Endothelial cell of umbilical vein (primary cell): ENCODE data around the gene ARFRP1. TPM values are rescaled to one million over a fixed set of nuclear protein-coding genes. Genes with fewer than 3 reads are reported as not detected.

Source experiments
- BruUV-seq: library from RNA; stranded (reverse); fragments of 400-500 nt; replicated peaks from 2 replicates; lab custom pipeline; 2021; lab: Mats Ljungman, UMichigan
- CTCF ChIA-PET: fragments of 300-600, 350-600 bp; sonication (Branson Sonifier 250); formaldehyde crosslinking; loops from one replicate; lab custom pipeline; 2021; ENCODE audit warnings: antibody characterized with exemption, inconsistent platforms; lab: Charles Lee
- POLR2A ChIA-PET: fragments of 300-600, 350-600 bp; sonication (Branson Sonifier 250); formaldehyde crosslinking; loops from one replicate; lab custom pipeline; 2021; ENCODE audit warnings: antibody characterized with exemption, inconsistent platforms; lab: Charles Lee
- DNase-seq: peaks from one replicate; pipeline ENCODE4 v3.0.0-alpha.2; 2011; ENCODE audit warnings: low read depth, low spot score
- FAIRE-seq: peaks from 2 replicates; lab custom pipeline; 2011; peaks lifted over from hg19 to GRCh38; lab: Jason Lieb, UNC
- H2AFZ ChIP-seq: 2 replicates; pipeline ENCODE4 v1.6.0; 2012; ENCODE audit warnings: low read depth, low read length, control low read depth, inconsistent platforms
- H3K27ac ChIP-seq: 2 replicates; pipeline ENCODE4 v1.5.1; 2011; ENCODE audit warnings: low read depth, mild to moderate bottlenecking, control low read depth, low read length, moderate library complexity; ENCODE audit not compliant: insufficient read depth
- H3K27me3 ChIP-seq, 2 experiments: 2 replicates each; pipeline versions ENCODE4 v1.6.0 to v1.6.1; 2011; ENCODE audit warnings: low read length in 2 of 2, mixed read lengths in 1 of 2; ENCODE audit not compliant: control insufficient read depth in 2 of 2, insufficient read depth in 2 of 2
- H3K36me3 ChIP-seq, 2 experiments: 2 replicates in 1 of 2; 3 replicates in 1 of 2; pipeline ENCODE4 v1.5.1; 2011; ENCODE audit warnings: low read length in 2 of 2, mild to moderate bottlenecking in 1 of 2, moderate library complexity in 1 of 2; ENCODE audit not compliant: control insufficient read depth in 2 of 2, insufficient read depth in 2 of 2; ENCODE audit errors: extremely low read depth in 1 of 2
- H3K4me1 ChIP-seq: 3 replicates; pipeline ENCODE4 v1.5.1; 2011; ENCODE audit warnings: mild to moderate bottlenecking, low read length; ENCODE audit not compliant: control insufficient read depth, insufficient read depth; ENCODE audit errors: extremely low read depth
- H3K4me2 ChIP-seq: 2 replicates; pipeline ENCODE4 v1.6.1; 2011; ENCODE audit warnings: low read length, control low read depth, mixed read lengths; ENCODE audit not compliant: insufficient read depth
- H3K4me3 ChIP-seq, 3 experiments: fragments of 200-600 bp in 1 of 3; sonication (generic), shearing (Covaris generic) in 1 of 3; replicated peaks in 1 of 3; 2 replicates each; pipeline ENCODE4 v1.5.1; 2011 to 2016; ENCODE audit warnings: control low read depth in 3 of 3, low read length in 3 of 3, mild to moderate bottlenecking in 2 of 3, inconsistent platforms in 1 of 3, low read depth in 1 of 3, moderate library complexity in 1 of 3; ENCODE audit not compliant: insufficient read depth in 1 of 3
- H3K79me2 ChIP-seq: 2 replicates; pipeline ENCODE4 v1.6.0; 2012; ENCODE audit warnings: low read length, inconsistent platforms; ENCODE audit not compliant: control insufficient read depth, insufficient read depth
- H3K9ac ChIP-seq: replicated peaks from 2 replicates; pipeline ENCODE3; 2011; ENCODE audit warnings: low read length, control low read depth; ENCODE audit not compliant: insufficient read depth; ENCODE audit errors: extremely low read depth
- H3K9me1 ChIP-seq: replicated peaks from 3 replicates; pipeline ENCODE4 v1.6.0; 2011; ENCODE audit warnings: mild to moderate bottlenecking, low read length; ENCODE audit not compliant: control insufficient read depth, insufficient read depth; ENCODE audit errors: extremely low read depth
- H3K9me3 ChIP-seq: replicated peaks from 2 replicates; pipeline ENCODE4 v1.5.1; 2012; ENCODE audit warnings: low read length, inconsistent platforms; ENCODE audit not compliant: control insufficient read depth, insufficient read depth
- H4K20me1 ChIP-seq: replicated peaks from 2 replicates; pipeline ENCODE3; 2011; ENCODE audit warnings: mild to moderate bottlenecking, low read length; ENCODE audit not compliant: control insufficient read depth, insufficient read depth; ENCODE audit errors: extremely low read depth
- EZH2 ChIP-seq: IDR thresholded peaks from 2 replicates; pipeline ENCODE4 v1.6.1; 2012; ENCODE audit warnings: borderline replicate concordance, low read depth, mild to moderate bottlenecking, moderate library complexity, low read length, inconsistent platforms; ENCODE audit not compliant: severe bottlenecking
- FOS ChIP-seq: IDR thresholded peaks from 2 replicates; pipeline ENCODE4 v1.6.1; 2011; ENCODE audit warnings: mild to moderate bottlenecking, low read length, moderate library complexity, borderline replicate concordance; ENCODE audit not compliant: insufficient read depth
- GATA2 ChIP-seq: IDR thresholded peaks from 2 replicates; pipeline ENCODE4 v1.7.0; 2011; ENCODE audit warnings: low read depth, mild to moderate bottlenecking, moderate library complexity, mixed read lengths, low read length; ENCODE audit not compliant: insufficient read length, insufficient read depth
- JUN ChIP-seq: IDR thresholded peaks from 2 replicates; pipeline ENCODE4 v1.6.1; 2011; ENCODE audit warnings: borderline replicate concordance, low read depth; ENCODE audit not compliant: insufficient read length, insufficient read depth
- MYC ChIP-seq: IDR thresholded peaks from one replicate; pipeline ENCODE4 v1.6.1; 2011; ENCODE audit warnings: mild to moderate bottlenecking, low read depth, low read length
- POLR2A ChIP-seq: IDR thresholded peaks from 2 replicates; pipeline ENCODE4 v1.6.1; 2012; ENCODE audit warnings: low read depth, mild to moderate bottlenecking, control low read depth, low read length
- POLR2AphosphoS5 ChIP-seq: IDR thresholded peaks from 2 replicates; pipeline ENCODE4 v1.6.1; 2012; ENCODE audit warnings: low read depth, mild to moderate bottlenecking, control low read depth, low read length, moderate library complexity; ENCODE audit not compliant: insufficient read depth
- dilution Hi-C: fragments of 300-500 bp; cut with MboI; formaldehyde crosslinking; loops from one replicate; pipeline ENCODE4 v1.15.0; 2019; ENCODE audit warnings: low sequenced_read_pairs; ENCODE audit not compliant: extremely low pct_ligation_motif_present
- intact Hi-C: fragments of 100-400 bp; cut with micrococcal nuclease; formaldehyde crosslinking; loops from one replicate; pipeline ENCODE4 v1.10.0; 2022
- polyA plus RNA-seq, 4 experiments: library from polyadenylated mRNA; depleted of rRNA in 3 of 4; stranded (reverse) in 3 of 4; unstranded in 1 of 4; fragments of >200 nt; gene quantifications; 2 replicates each; pipeline versions ENCODE4 v1.2.1 to v1.2.3, GENCODE V29; 2011 to 2012; ENCODE audit warnings: missing spikeins in 1 of 4
- total RNA-seq: library from RNA; stranded (reverse); gene quantifications from 2 replicates; pipeline ENCODE4 v1.2.3, GENCODE V29; 2021
- TF ChIP-seq, protein P1 (sequence below), 2 donors: IDR thresholded peaks; 1 replicate in 1 of 2; 2 replicates in 1 of 2; pipeline ENCODE4 v1.5.1; 2011; ENCODE audit warnings: low read length in 2 of 2, mild to moderate bottlenecking in 2 of 2, moderate library complexity in 2 of 2, control low read depth in 1 of 2, inconsistent platforms in 1 of 2, low read depth in 1 of 2; ENCODE audit not compliant: insufficient read depth in 1 of 2; ENCODE audit errors: extremely low read depth in 1 of 2
- TF ChIP-seq, protein P2 (sequence below): IDR thresholded peaks from 2 replicates; pipeline ENCODE4 v1.6.1; 2011; ENCODE audit not compliant: insufficient read depth, insufficient read length

ARFRP1 gene
- total and polyA plus RNA-seq, 2 donors (not counting 3 experiments of a cell fraction or from before 2014, with no cell fraction given), result 48.7 to 51.6 TPM

GRCh38 chr20:63752411-63753101 lies 44.8 kb upstream of the ARFRP1 start:
- FAIRE-seq (no peak), DNase-seq (no peak)
- ChIA-PET CTCF (no interaction called here), POLR2A (no interaction called here)
- H3K9ac ChIP-seq, result no peak overlapping the region
- H3K9me3 ChIP-seq, result no peaks in the 10 kb centered on the region
- no peaks in the 10 kb centered on the region for H4K20me1 ChIP-seq
- H3K4me1 ChIP-seq, result no peaks in the 10 kb centered on the region
- no peak overlapping the region for H3K4me2 ChIP-seq
- H3K36me3 ChIP-seq, result no peaks in the 10 kb centered on the region
- H3K27me3 ChIP-seq, result no peaks in the 10 kb centered on the region
- no peak overlapping the region for H2AFZ ChIP-seq
- no peak overlapping the region for H3K27ac ChIP-seq
- intact Hi-C loops (no loop called here), dilution Hi-C loops (no loop called here)
- no peaks in the 10 kb centered on the region for H3K79me2 ChIP-seq
- BruUV-seq, result no TSS peak
- H3K9me1 ChIP-seq, result no peaks in the 10 kb centered on the region
- TF ChIP-seq, protein P1, sequence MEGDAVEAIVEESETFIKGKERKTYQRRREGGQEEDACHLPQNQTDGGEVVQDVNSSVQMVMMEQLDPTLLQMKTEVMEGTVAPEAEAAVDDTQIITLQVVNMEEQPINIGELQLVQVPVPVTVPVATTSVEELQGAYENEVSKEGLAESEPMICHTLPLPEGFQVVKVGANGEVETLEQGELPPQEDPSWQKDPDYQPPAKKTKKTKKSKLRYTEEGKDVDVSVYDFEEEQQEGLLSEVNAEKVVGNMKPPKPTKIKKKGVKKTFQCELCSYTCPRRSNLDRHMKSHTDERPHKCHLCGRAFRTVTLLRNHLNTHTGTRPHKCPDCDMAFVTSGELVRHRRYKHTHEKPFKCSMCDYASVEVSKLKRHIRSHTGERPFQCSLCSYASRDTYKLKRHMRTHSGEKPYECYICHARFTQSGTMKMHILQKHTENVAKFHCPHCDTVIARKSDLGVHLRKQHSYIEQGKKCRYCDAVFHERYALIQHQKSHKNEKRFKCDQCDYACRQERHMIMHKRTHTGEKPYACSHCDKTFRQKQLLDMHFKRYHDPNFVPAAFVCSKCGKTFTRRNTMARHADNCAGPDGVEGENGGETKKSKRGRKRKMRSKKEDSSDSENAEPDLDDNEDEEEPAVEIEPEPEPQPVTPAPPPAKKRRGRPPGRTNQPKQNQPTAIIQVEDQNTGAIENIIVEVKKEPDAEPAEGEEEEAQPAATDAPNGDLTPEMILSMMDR (IDR thresholded peaks at IDR 0.05; ENCODE audit: extremely low read depth in 1 of 2, insufficient read depth in 1 of 2, low read depth in 1 of 2, low read length in 2 of 2), result no peak
- TF ChIP-seq JUN, result no peak
- TF ChIP-seq EZH2, result no peak
- no peak for TF ChIP-seq POLR2AphosphoS5
- TF ChIP-seq FOS, result no peak
- no peak for TF ChIP-seq POLR2A
- TF ChIP-seq, protein P2, sequence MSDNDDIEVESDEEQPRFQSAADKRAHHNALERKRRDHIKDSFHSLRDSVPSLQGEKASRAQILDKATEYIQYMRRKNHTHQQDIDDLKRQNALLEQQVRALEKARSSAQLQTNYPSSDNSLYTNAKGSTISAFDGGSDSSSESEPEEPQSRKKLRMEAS, result no peak
- TF ChIP-seq MYC, result no peak
- no peak for TF ChIP-seq GATA2
- H3K4me3 ChIP-seq, result no peak overlapping the region
